Stimulated activated CD8-positive, alpha-beta memory T cell treated with anti-CD3 and anti-CD28 coated beads, Interleukin-4, amount 100 ng/mL, for 24 hours (primary cell): Measurements from ENCODE around the gene ANKRD33.
A peak's percentile ranks its signal among the peaks of the same experiment; 100 is the strongest.

ENCODE experiments used
- DNase-seq: peaks from one replicate; pipeline ENCODE4 v3.0.0-alpha.2; 2020; ENCODE audit warnings: low read depth

The ANKRD33 gene

GRCh38 chr12:51920046-51920445 lies 32.1 kb downstream of the ANKRD33 start:
- no peak for DNase-seq

GRCh38 chr12:51921017-51921725 lies 33.3 kb downstream of the ANKRD33 start:
- no peak for DNase-seq

GRCh38 chr12:51922146-51922545 lies 34.2 kb downstream of the ANKRD33 start:
- DNase-seq = no peak

GRCh38 chr12:51922762-51923505 lies 35.0 kb downstream of the ANKRD33 start:
- no peak for DNase-seq

GRCh38 chr12:51923506-51924365 lies 35.8 kb downstream of the ANKRD33 start:
- DNase-seq = peak; percentile 49

GRCh38 chr12:51924551-51925319 lies 36.8 kb downstream of the ANKRD33 start:
- no peak for DNase-seq

GRCh38 chr12:51925346-51926063 lies 37.6 kb downstream of the ANKRD33 start:
- no peak for DNase-seq

GRCh38 chr12:51926064-51926632 lies 38.2 kb downstream of the ANKRD33 start:
- DNase-seq = no peak

- peak; percentile 30 for DNase-seq
Observed at GRCh38 chr12:51926718-51927117, 38.8 kb downstream of the ANKRD33 start.

- no peak for DNase-seq
Observed at GRCh38 chr12:51932218-51933076, 44.5 kb downstream of the ANKRD33 start.

GRCh38 chr12:51934080-51934479 lies 46.2 kb downstream of the ANKRD33 start:
- no peak for DNase-seq

- no peak for DNase-seq
Observed at GRCh38 chr12:51937926-51938325, 50.0 kb downstream of the ANKRD33 start.

- no peak for DNase-seq
Observed at GRCh38 chr12:51938726-51939125, 50.8 kb downstream of the ANKRD33 start.

- no peak for DNase-seq
Observed at GRCh38 chr12:51941011-51941581, 53.2 kb downstream of the ANKRD33 start.
